NT2/D1 (cell line): ENCODE results near the gene MTHFD2L.

ENCODE experiments used
- SUZ12 ChIP-seq: IDR thresholded peaks from 2 replicates; pipeline ENCODE4 v1.6.1; 2011; ENCODE audit not compliant: insufficient read length, insufficient read depth; ENCODE audit errors: extremely low read depth
- YY1 ChIP-seq: IDR thresholded peaks from 2 replicates; pipeline ENCODE4 v1.6.1; 2011; ENCODE audit not compliant: insufficient read length, insufficient read depth
- ZNF274 ChIP-seq: IDR thresholded peaks from 2 replicates; pipeline ENCODE4 v1.6.1; 2011; ENCODE audit warnings: mild to moderate bottlenecking, low read depth, low read length

DNA sequence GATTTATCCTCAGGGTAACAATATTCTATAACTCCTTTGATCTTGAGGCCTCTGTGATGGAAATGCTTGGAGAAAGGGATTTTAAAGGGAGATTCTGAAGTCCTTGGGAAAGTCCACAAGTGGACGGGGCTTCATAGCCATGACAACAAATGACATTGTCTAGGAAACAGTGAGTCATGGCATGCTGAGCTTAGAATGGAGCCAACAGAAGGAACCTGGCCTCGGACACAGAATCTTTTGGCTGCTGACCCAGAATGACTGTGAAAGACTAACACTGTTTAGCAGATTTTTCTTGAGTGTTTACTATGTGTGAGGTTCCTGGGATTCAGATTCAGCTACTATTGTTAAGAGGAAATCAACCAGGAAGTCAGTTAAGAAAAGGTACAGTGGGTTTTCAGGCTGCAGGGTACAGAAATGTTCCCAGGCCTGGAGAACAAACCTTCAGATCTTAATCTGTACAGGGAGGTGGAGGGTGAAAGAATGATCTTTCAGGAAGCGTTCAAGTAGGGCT lies 40.8 kb upstream of the MTHFD2L start:
- TF ChIP-seq YY1 (no peak), SUZ12 (no peak), ZNF274 (no peak)
